Liver (tissue), 9 donors: ENCODE measurements around the gene AKAP7. TPM values are rescaled to one million over a fixed set of nuclear protein-coding genes. Genes with fewer than 3 reads are reported as not detected.

ENCODE experiments used
- DNase-seq: peaks from one replicate; pipeline ENCODE4 v3.0.0-alpha.2; 2017; ENCODE audit warnings: low spot score
- H3K27ac ChIP-seq, 2 donors: one replicate each; pipeline ENCODE4 v1.7.0; 2013; ENCODE audit warnings: inconsistent platforms in 2 of 2, low read length in 2 of 2, control low read depth in 1 of 2, low read depth in 1 of 2, mild to moderate bottlenecking in 1 of 2
- H3K27me3 ChIP-seq, 4 donors: one replicate each; pipeline versions ENCODE4 v1.6.1 to v1.7.0; 2013; ENCODE audit warnings: low read length in 3 of 4, inconsistent platforms in 1 of 4, mild to moderate bottlenecking in 1 of 4, moderate library complexity in 1 of 4; ENCODE audit not compliant: control insufficient read depth in 4 of 4, insufficient read depth in 4 of 4
- H3K36me3 ChIP-seq, 4 donors: one replicate each; pipeline versions ENCODE4 v1.6.1 to v1.7.0; 2013; ENCODE audit warnings: low read length in 3 of 4, mild to moderate bottlenecking in 3 of 4, low read depth in 1 of 4, moderate library complexity in 1 of 4; ENCODE audit not compliant: control insufficient read depth in 4 of 4, insufficient read depth in 3 of 4
- H3K4me1 ChIP-seq, 4 donors: one replicate each; pipeline versions ENCODE4 v1.6.1 to v1.7.0; 2013; ENCODE audit warnings: low read length in 3 of 4, mild to moderate bottlenecking in 3 of 4, moderate library complexity in 1 of 4; ENCODE audit not compliant: control insufficient read depth in 4 of 4, insufficient read depth in 4 of 4
- H3K4me3 ChIP-seq, 3 donors: one replicate each; pipeline versions ENCODE4 v1.6.1 to v1.7.0; 2013; ENCODE audit warnings: low read length in 3 of 3, control low read depth in 1 of 3, low read depth in 1 of 3, mild to moderate bottlenecking in 1 of 3
- H3K9ac ChIP-seq, 2 donors: one replicate each; pipeline ENCODE4 v1.7.0; 2013; ENCODE audit warnings: low read length in 2 of 2, mild to moderate bottlenecking in 2 of 2, moderate library complexity in 2 of 2, control low read depth in 1 of 2, low read depth in 1 of 2
- H3K9me3 ChIP-seq, 4 donors: one replicate each; pipeline versions ENCODE4 v1.6.1 to v1.7.0; 2013; ENCODE audit warnings: low read length in 3 of 4; ENCODE audit not compliant: control insufficient read depth in 4 of 4
- EGR1 ChIP-seq, 2 donors: IDR thresholded peaks; 2 replicates each; pipeline ENCODE4 v1.6.1; 2016 to 2018; ENCODE audit warnings: antibody characterized with exemption in 2 of 2, low read depth in 2 of 2
- FOXA1 ChIP-seq: IDR thresholded peaks from 2 replicates; pipeline ENCODE4 v1.6.1; 2016; ENCODE audit warnings: antibody characterized with exemption
- FOXA2 ChIP-seq: IDR thresholded peaks from 2 replicates; pipeline ENCODE4 v1.6.1; 2016; ENCODE audit warnings: antibody characterized with exemption
- GABPA ChIP-seq, 2 donors: IDR thresholded peaks in 1 of 2; conservative IDR thresholded peaks in 1 of 2; 2 replicates each; pipeline ENCODE4 v1.6.1; 2016; ENCODE audit warnings: antibody characterized with exemption in 2 of 2, mild to moderate bottlenecking in 1 of 2, moderate library complexity in 1 of 2
- HNF4A ChIP-seq, 2 donors: conservative IDR thresholded peaks; 2 replicates each; pipeline ENCODE4 v1.6.1; 2016; ENCODE audit warnings: antibody characterized with exemption in 2 of 2, mild to moderate bottlenecking in 2 of 2
- HNF4G ChIP-seq: IDR thresholded peaks from 2 replicates; pipeline ENCODE4 v1.6.1; 2016; ENCODE audit warnings: antibody characterized with exemption
- JUND ChIP-seq, 2 donors: IDR thresholded peaks; 2 replicates each; pipeline ENCODE4 v1.6.1; 2016; ENCODE audit warnings: antibody characterized with exemption in 2 of 2
- NR2F2 ChIP-seq: IDR thresholded peaks from 2 replicates; pipeline ENCODE4 v1.6.1; 2016; ENCODE audit warnings: antibody characterized with exemption
- RAD21 ChIP-seq, 2 donors: IDR thresholded peaks; 2 replicates each; pipeline ENCODE4 v1.6.1; 2016; ENCODE audit warnings: antibody characterized with exemption in 2 of 2, mild to moderate bottlenecking in 2 of 2
- RXRA ChIP-seq, 2 donors: IDR thresholded peaks; 2 replicates each; pipeline ENCODE4 v1.6.1; 2017 to 2018; ENCODE audit warnings: antibody characterized with exemption in 2 of 2, mild to moderate bottlenecking in 1 of 2
- SP1 ChIP-seq: IDR thresholded peaks from 2 replicates; pipeline ENCODE4 v1.6.1; 2018; ENCODE audit warnings: antibody characterized with exemption, mild to moderate bottlenecking
- TAF1 ChIP-seq: conservative IDR thresholded peaks from 2 replicates; pipeline ENCODE4 v1.6.1; 2016; ENCODE audit warnings: antibody characterized with exemption, mild to moderate bottlenecking
- YY1 ChIP-seq: IDR thresholded peaks from 2 replicates; pipeline ENCODE4 v1.6.1; 2016; ENCODE audit warnings: antibody characterized with exemption, mild to moderate bottlenecking
- WGBS: extraction: QIAGEN DNeasy Blood & Tissue Kit; methylation state at CpG from one replicate; pipeline ENCODE4 v1.1.7; 2013; 5-methylcytosine and 5-hydroxymethylcytosine counted together
- polyA plus RNA-seq, 2 donors: library from polyadenylated mRNA; stranded (reverse) in 1 of 2; unstranded in 1 of 2; fragments of 200-250 nt in 1 of 2; fragments of >200 nt in 1 of 2; fragmentation: Nextera tagmentation in 1 of 2; extraction: Ambion mirVana in 1 of 2; gene quantifications; one replicate each; pipeline versions ENCODE4 v1.2.1 to v1.2.3, GENCODE V29; 2013 to 2015
- total RNA-seq, 2 donors: library from RNA; depleted of rRNA; stranded (reverse); fragments of >200 nt; gene quantifications; one replicate each; pipeline ENCODE4 v1.2.3, GENCODE V29; 2014
- TF ChIP-seq, protein P1 (sequence below): IDR thresholded peaks from 2 replicates; pipeline ENCODE4 v1.6.1; 2016; ENCODE audit warnings: antibody characterized with exemption
- TF ChIP-seq, protein P2 (sequence below): IDR thresholded peaks from 2 replicates; pipeline ENCODE4 v1.6.1; 2016; ENCODE audit warnings: antibody characterized with exemption
- TF ChIP-seq, protein P3 (sequence below): IDR thresholded peaks from 2 replicates; pipeline ENCODE4 v1.6.1; 2016; ENCODE audit warnings: antibody characterized with exemption
- TF ChIP-seq, protein P4 (sequence below): fragments of 150-350 bp; IDR thresholded peaks from 2 replicates; pipeline ENCODE4 v1.5.1; 2017; ENCODE audit warnings: improper control_type of control experiment, low read depth, low read length; ENCODE audit not compliant: missing input control
- TF ChIP-seq, protein P5 (sequence below): IDR thresholded peaks from 2 replicates; pipeline ENCODE4 v1.6.1; 2016; ENCODE audit warnings: antibody characterized with exemption, mild to moderate bottlenecking
- donor health status: healthy.
- donor health status: healthy.
- donor health status: healthy.
- donor health status: healthy.
- donor health status: healthy.

Gene AKAP7
- total and polyA plus RNA-seq, 4 donors, result 7.9 to 25.4 (median 17.7) TPM

DNA sequence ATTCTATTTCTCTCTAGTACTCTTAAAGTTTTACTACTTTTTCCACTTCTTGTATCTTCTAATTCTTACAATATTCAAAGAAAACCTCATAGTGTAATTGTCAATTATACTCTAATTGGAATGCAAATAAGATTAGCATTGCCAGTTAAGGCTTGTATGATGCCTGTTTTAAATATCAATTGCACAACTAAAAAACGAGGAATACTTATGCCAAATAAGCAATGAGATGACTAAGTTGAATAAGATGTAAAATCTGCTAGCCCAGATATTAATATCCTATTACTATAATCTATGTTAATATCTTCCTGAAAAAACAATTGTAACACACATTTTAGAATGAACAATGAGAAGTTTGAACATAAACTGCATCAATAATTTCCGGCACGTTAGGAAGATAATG is 13.3 kb upstream of the AKAP7 start:
- WGBS, result 73% methylated on average over 3 of the region's 3 CpGs
- H3K27ac ChIP-seq, result no peak overlapping the region
- no peak for TF ChIP-seq JUND (IDR thresholded peaks at IDR 0.05)
- no peak for TF ChIP-seq SP1
- no peak for TF ChIP-seq FOXA2
- TF ChIP-seq EGR1 (IDR thresholded peaks at IDR 0.05; ENCODE audit: low read depth in 2 of 2), result no peak
- no peak for TF ChIP-seq RAD21 (IDR thresholded peaks at IDR 0.05)
- TF ChIP-seq NR2F2, result no peak
- TF ChIP-seq RXRA (IDR thresholded peaks at IDR 0.05), result no peak
- TF ChIP-seq, protein P1, sequence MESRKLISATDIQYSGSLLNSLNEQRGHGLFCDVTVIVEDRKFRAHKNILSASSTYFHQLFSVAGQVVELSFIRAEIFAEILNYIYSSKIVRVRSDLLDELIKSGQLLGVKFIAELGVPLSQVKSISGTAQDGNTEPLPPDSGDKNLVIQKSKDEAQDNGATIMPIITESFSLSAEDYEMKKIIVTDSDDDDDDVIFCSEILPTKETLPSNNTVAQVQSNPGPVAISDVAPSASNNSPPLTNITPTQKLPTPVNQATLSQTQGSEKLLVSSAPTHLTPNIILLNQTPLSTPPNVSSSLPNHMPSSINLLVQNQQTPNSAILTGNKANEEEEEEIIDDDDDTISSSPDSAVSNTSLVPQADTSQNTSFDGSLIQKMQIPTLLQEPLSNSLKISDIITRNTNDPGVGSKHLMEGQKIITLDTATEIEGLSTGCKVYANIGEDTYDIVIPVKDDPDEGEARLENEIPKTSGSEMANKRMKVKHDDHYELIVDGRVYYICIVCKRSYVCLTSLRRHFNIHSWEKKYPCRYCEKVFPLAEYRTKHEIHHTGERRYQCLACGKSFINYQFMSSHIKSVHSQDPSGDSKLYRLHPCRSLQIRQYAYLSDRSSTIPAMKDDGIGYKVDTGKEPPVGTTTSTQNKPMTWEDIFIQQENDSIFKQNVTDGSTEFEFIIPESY, result no peak
- TF ChIP-seq YY1, result no peak
- TF ChIP-seq, protein P2, sequence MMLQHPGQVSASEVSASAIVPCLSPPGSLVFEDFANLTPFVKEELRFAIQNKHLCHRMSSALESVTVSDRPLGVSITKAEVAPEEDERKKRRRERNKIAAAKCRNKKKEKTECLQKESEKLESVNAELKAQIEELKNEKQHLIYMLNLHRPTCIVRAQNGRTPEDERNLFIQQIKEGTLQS, result no peak
- TF ChIP-seq, protein P3, sequence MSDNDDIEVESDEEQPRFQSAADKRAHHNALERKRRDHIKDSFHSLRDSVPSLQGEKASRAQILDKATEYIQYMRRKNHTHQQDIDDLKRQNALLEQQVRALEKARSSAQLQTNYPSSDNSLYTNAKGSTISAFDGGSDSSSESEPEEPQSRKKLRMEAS, result no peak
- TF ChIP-seq HNF4G, result no peak
- TF ChIP-seq HNF4A (conservative IDR thresholded peaks at IDR 0.05), result no peak
- TF ChIP-seq, protein P4, sequence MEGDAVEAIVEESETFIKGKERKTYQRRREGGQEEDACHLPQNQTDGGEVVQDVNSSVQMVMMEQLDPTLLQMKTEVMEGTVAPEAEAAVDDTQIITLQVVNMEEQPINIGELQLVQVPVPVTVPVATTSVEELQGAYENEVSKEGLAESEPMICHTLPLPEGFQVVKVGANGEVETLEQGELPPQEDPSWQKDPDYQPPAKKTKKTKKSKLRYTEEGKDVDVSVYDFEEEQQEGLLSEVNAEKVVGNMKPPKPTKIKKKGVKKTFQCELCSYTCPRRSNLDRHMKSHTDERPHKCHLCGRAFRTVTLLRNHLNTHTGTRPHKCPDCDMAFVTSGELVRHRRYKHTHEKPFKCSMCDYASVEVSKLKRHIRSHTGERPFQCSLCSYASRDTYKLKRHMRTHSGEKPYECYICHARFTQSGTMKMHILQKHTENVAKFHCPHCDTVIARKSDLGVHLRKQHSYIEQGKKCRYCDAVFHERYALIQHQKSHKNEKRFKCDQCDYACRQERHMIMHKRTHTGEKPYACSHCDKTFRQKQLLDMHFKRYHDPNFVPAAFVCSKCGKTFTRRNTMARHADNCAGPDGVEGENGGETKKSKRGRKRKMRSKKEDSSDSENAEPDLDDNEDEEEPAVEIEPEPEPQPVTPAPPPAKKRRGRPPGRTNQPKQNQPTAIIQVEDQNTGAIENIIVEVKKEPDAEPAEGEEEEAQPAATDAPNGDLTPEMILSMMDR, result no peak
- H3K36me3 ChIP-seq, result no peaks in the 10 kb centered on the region
- H3K4me1 ChIP-seq, result no peaks in the 10 kb centered on the region
- no peaks in the 10 kb centered on the region for H3K27me3 ChIP-seq
- DNase-seq, result no peak
- no peak overlapping the region for H3K4me3 ChIP-seq
- H3K9ac ChIP-seq, result no peak overlapping the region
- no peaks in the 10 kb centered on the region for H3K9me3 ChIP-seq

DNA sequence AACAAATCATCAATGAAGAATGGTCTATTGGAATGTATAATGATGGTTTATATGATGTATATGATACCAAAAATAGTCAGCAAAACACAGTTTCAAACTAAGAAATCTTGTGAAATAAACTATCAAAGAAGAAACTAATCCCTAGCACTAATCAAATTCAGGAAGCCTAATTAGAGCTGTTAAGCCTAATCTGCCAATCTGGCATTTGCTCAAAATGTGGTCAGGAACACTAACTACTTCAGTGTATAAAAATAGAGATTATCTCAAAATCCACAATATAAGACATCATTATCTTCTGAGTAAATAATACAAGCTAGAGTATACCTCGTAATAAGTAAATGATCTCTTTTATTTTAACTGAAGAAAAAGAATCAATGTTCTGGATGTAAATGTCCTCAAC is 12.8 kb upstream of the AKAP7 start:
- Histone ChIP-seq H3K4me1 (no peaks in the 10 kb centered on the region), H3K9me3 (no peaks in the 10 kb centered on the region), H3K27ac (no peak overlapping the region), H3K9ac (no peak overlapping the region), H3K36me3 (no peaks in the 10 kb centered on the region), H3K4me3 (no peak overlapping the region), H3K27me3 (no peaks in the 10 kb centered on the region)
- WGBS, result 58% methylated on average over 1 of the region's 1 CpG
- TF ChIP-seq JUND (IDR thresholded peaks at IDR 0.05), result no peak
- no peak for TF ChIP-seq SP1
- no peak for TF ChIP-seq EGR1 (IDR thresholded peaks at IDR 0.05; ENCODE audit: low read depth in 2 of 2)
- no peak for TF ChIP-seq HNF4A (conservative IDR thresholded peaks at IDR 0.05)
- no peak for TF ChIP-seq FOXA2
- TF ChIP-seq, protein P5, sequence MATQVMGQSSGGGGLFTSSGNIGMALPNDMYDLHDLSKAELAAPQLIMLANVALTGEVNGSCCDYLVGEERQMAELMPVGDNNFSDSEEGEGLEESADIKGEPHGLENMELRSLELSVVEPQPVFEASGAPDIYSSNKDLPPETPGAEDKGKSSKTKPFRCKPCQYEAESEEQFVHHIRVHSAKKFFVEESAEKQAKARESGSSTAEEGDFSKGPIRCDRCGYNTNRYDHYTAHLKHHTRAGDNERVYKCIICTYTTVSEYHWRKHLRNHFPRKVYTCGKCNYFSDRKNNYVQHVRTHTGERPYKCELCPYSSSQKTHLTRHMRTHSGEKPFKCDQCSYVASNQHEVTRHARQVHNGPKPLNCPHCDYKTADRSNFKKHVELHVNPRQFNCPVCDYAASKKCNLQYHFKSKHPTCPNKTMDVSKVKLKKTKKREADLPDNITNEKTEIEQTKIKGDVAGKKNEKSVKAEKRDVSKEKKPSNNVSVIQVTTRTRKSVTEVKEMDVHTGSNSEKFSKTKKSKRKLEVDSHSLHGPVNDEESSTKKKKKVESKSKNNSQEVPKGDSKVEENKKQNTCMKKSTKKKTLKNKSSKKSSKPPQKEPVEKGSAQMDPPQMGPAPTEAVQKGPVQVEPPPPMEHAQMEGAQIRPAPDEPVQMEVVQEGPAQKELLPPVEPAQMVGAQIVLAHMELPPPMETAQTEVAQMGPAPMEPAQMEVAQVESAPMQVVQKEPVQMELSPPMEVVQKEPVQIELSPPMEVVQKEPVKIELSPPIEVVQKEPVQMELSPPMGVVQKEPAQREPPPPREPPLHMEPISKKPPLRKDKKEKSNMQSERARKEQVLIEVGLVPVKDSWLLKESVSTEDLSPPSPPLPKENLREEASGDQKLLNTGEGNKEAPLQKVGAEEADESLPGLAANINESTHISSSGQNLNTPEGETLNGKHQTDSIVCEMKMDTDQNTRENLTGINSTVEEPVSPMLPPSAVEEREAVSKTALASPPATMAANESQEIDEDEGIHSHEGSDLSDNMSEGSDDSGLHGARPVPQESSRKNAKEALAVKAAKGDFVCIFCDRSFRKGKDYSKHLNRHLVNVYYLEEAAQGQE, result no peak
- TF ChIP-seq HNF4G, result no peak
- TF ChIP-seq GABPA (IDR thresholded peaks at IDR 0.05 in 1 of 2, conservative IDR thresholded peaks at IDR 0.05 in 1 of 2), result no peak
- TF ChIP-seq, protein P1, result no peak
- TF ChIP-seq, protein P4, result no peak
- no peak for TF ChIP-seq NR2F2
- TF ChIP-seq, protein P2, result no peak
- TF ChIP-seq, protein P3, result no peak
- no peak for TF ChIP-seq RAD21 (IDR thresholded peaks at IDR 0.05)
- no peak for TF ChIP-seq RXRA (IDR thresholded peaks at IDR 0.05)
- TF ChIP-seq TAF1, result no peak
- no peak for TF ChIP-seq FOXA1
- TF ChIP-seq YY1, result no peak
- no peak for DNase-seq
